Right lobe of liver (tissue), 6 donors: ENCODE measurements around the gene PDCD1. TPM values are rescaled to one million over a fixed set of nuclear protein-coding genes. Genes with fewer than 3 reads are reported as not detected.

ENCODE experiments used
- ATAC-seq, 4 donors: fragments of 200-7000 bp; cut with Tn5 transposase; one replicate each; pipeline ENCODE4 v1.9.1; 2020; ENCODE audit warnings: mild to moderate bottlenecking in 4 of 4, moderate library complexity in 4 of 4
- DNase-seq, 3 donors: peaks; one replicate each; pipeline ENCODE4 v3.0.0-alpha.2; 2020
- H3K27ac ChIP-seq, 3 donors: fragments of 200-600 bp; one replicate each; pipeline ENCODE4 v1.8.0; 2022
- H3K27me3 ChIP-seq, 2 donors: fragments of 200-600 bp; one replicate each; pipeline ENCODE4 v1.8.0; 2022
- H3K36me3 ChIP-seq, 4 donors: fragments of 200-600 bp; sonication (generic) in 1 of 4; one replicate each; pipeline versions ENCODE4 v1.5.1 to v1.8.0; 2017 to 2022; ENCODE audit warnings: control low read depth in 1 of 4
- H3K4me1 ChIP-seq, 4 donors: fragments of 200-600 bp; sonication (generic) in 1 of 4; one replicate each; pipeline versions ENCODE4 v1.5.1 to v1.8.0; 2017 to 2022; ENCODE audit warnings: control low read depth in 1 of 4
- H3K4me3 ChIP-seq, 3 donors: fragments of 200-600 bp; one replicate each; pipeline ENCODE4 v1.8.0; 2022
- H3K9me3 ChIP-seq, 4 donors: fragments of 200-600 bp; sonication (generic) in 1 of 4; one replicate each; pipeline versions ENCODE4 v1.5.1 to v1.8.0; 2017 to 2022; ENCODE audit warnings: control low read depth in 1 of 4
- CTCF ChIP-seq, 4 donors: fragments of 200-600 bp in 3 of 4; fragments of 450-650 bp in 1 of 4; IDR thresholded peaks; one replicate each; pipeline versions ENCODE4 v1.5.1 to v1.8.0; 2016 to 2022; ENCODE audit warnings: antibody characterized with exemption in 4 of 4, mild to moderate bottlenecking in 2 of 4
- POLR2A ChIP-seq: fragments of 450-650 bp; IDR thresholded peaks from one replicate; pipeline ENCODE4 v1.6.1; 2017; ENCODE audit warnings: antibody characterized with exemption, mild to moderate bottlenecking
- WGBS: methylation state at CpG from one replicate; pipeline ENCODE4 v1.1.6; 2018; ENCODE audit warnings: low coverage, low lambda C conversion rate; ENCODE audit not compliant: insufficient coverage; ENCODE audit errors: missing lambda C conversion rate; 5-methylcytosine and 5-hydroxymethylcytosine counted together
- intact Hi-C, 2 donors: fragments of 100-400 bp; cut with DNase I; formaldehyde crosslinking; loops; one replicate each; pipeline versions ENCODE4 v1.11.2 to v1.14.1; 2022
- total RNA-seq, 6 experiments: library from RNA; depleted of rRNA in 2 of 6; stranded (reverse); fragments of >200 nt in 2 of 6; fragmentation: NEBNext Ultra II Directional in 3 of 6; extraction: Animal tissue kit (Norgen Biotek cat#: 25700) in 3 of 6; gene quantifications; one replicate each; pipeline versions ENCODE4 v1.1.0 to v1.2.4, GENCODE V29; 2016 to 2023
- donor health status: DM: no; HTN: yes; CAD: no.
- donor health status: DM: no; HTN: no; CAD: no.
- donor health status: DM: no; HTN: no; CAD: no.
- donor health status: DM: no; HTN: yes; CAD: no.
- donor health status: DM: no; HTN: yes; CAD: no.

Gene PDCD1
- total RNA-seq, 6 experiments from 2014 or later: 0.19 to 0.61 (median 0.20) TPM; not detected in 3

- WGBS: no CpG with 5 or more reads among the region's 10 CpGs
- DNase-seq (peak in 2 of 3 donors; percentile 7 to 46), ATAC-seq (peak in 1 of 4 donors; percentile 6)
- Histone ChIP-seq H3K4me3 (no peak overlapping the region), H3K27ac (peak overlapping the region; percentile 33 to 47 (median 44)), H3K9me3 (no peaks in the 10 kb centered on the region), H3K36me3 (no peaks in the 10 kb centered on the region), H3K27me3 (no peaks in the 10 kb centered on the region), H3K4me1 (no peaks in the 10 kb centered on the region)
- intact Hi-C loops: loop anchor here in 1 of 2 donors (10.0 kb wide), 1 partner anchor 136 kb away; no protein-coding TSS in a partner anchor
- TF ChIP-seq CTCF (IDR thresholded peaks at IDR 0.05) (no peak), POLR2A (no peak)
Observed at GRCh38 chr2:241860184-241861078, 1.7 kb upstream of the PDCD1 start.

GRCh38 chr2:241859436-241860183 is 916 bp upstream of the PDCD1 start:
- H3K27ac ChIP-seq: peak overlapping the region; percentile 33 to 47 (median 44)
- no peak for TF ChIP-seq POLR2A
- TF ChIP-seq CTCF (IDR thresholded peaks at IDR 0.05): no peak
- peak; percentile 6 to 59 (median 40) for ATAC-seq
- peak in 2 of 3 donors; percentile 34 to 57 for DNase-seq
- no peaks in the 10 kb centered on the region for H3K36me3 ChIP-seq
- 58% methylated on average over 17 of the region's 30 CpGs for WGBS
- intact Hi-C loops: loop anchor here in 1 of 2 donors (10.0 kb wide), 1 partner anchor 135 kb away; no protein-coding TSS in a partner anchor
- no peaks in the 10 kb centered on the region for H3K4me1 ChIP-seq
- H3K27me3 ChIP-seq: no peaks in the 10 kb centered on the region
- no peaks in the 10 kb centered on the region for H3K9me3 ChIP-seq
- no peak overlapping the region for H3K4me3 ChIP-seq

- Histone ChIP-seq H3K27me3 (no peaks in the 10 kb centered on the region), H3K4me1 (no peaks in the 10 kb centered on the region), H3K36me3 (no peaks in the 10 kb centered on the region), H3K27ac (peak overlapping the region in 2 of 3 donors; percentile 44 to 47), H3K4me3 (no peak overlapping the region), H3K9me3 (no peaks in the 10 kb centered on the region)
- peak in 1 of 4 donors; percentile 4 for ATAC-seq
- TF ChIP-seq CTCF (IDR thresholded peaks at IDR 0.05) (no peak), POLR2A (no peak)
- intact Hi-C loops: no loop called here
- WGBS: 12% methylated on average over 3 of the region's 9 CpGs
- no peak for DNase-seq
Observed at GRCh38 chr2:241859017-241859435, 332 bp upstream of the PDCD1 start.

GRCh38 chr2:241857572-241858121 is 1.0 kb downstream of the PDCD1 start:
- no peak for TF ChIP-seq POLR2A
- no peak for TF ChIP-seq CTCF (IDR thresholded peaks at IDR 0.05)
- no peaks in the 10 kb centered on the region for H3K4me1 ChIP-seq
- no peak for ATAC-seq
- DNase-seq: peak in 1 of 3 donors; percentile 46
- WGBS: 79% methylated on average over 7 of the region's 18 CpGs
- no peak overlapping the region for H3K27ac ChIP-seq
- H3K27me3 ChIP-seq: no peaks in the 10 kb centered on the region
- intact Hi-C loops: no loop called here
- no peaks in the 10 kb centered on the region for H3K36me3 ChIP-seq
- H3K4me3 ChIP-seq: no peak overlapping the region
- no peaks in the 10 kb centered on the region for H3K9me3 ChIP-seq
